ENCODE data around the gene LILRB5.
"Not testable (repeated sequence)": the region's sequence is repeated elsewhere in the genome, so short reads cannot be mapped to it uniquely, and the experiment has no call there.

- not testable (repeated sequence) for TF ChIP-seq POLR2A, CTCF, POLR2AphosphoS5 (IDR thresholded peaks at IDR 0.05)
Observed at GRCh38 chr19:54243809-54244208, 13.3 kb downstream of the LILRB5 start.
